Natural killer cell (primary cell): Measurements from ENCODE around the gene GNAS-AS1. TPM values are rescaled to one million over a fixed set of nuclear protein-coding genes. Genes with fewer than 3 reads are reported as not detected.

ENCODE experiments used
- ATAC-seq, 3 donors: fragments of 150-1000 bp in 2 of 3; fragments of 200-7000 bp in 1 of 3; cut with Tn5 transposase; 1 replicate in 1 of 3; 2 replicates in 2 of 3; pipeline ENCODE4 v1.10.0; 2021; ENCODE audit warnings: mild to moderate bottlenecking in 2 of 3, moderate library complexity in 2 of 3
- DNase-seq, 2 donors: peaks; one replicate each; pipeline versions ENCODE4 v3.0.0 to v3.0.0-alpha.2; 2013 to 2021; ENCODE audit warnings: mixed read lengths in 1 of 2
- H3K27ac ChIP-seq: one replicate; pipeline ENCODE4 v1.5.1; 2013; ENCODE audit warnings: mild to moderate bottlenecking, low read length
- H3K27me3 ChIP-seq: one replicate; pipeline ENCODE4 v1.6.1; 2013; ENCODE audit warnings: low read length; ENCODE audit not compliant: control insufficient read depth, insufficient read depth
- H3K36me3 ChIP-seq: one replicate; pipeline ENCODE4 v1.6.1; 2013; ENCODE audit warnings: low read length; ENCODE audit not compliant: control insufficient read depth, insufficient read depth
- H3K4me1 ChIP-seq: one replicate; pipeline ENCODE4 v1.6.1; 2013; ENCODE audit warnings: low read length; ENCODE audit not compliant: control insufficient read depth, insufficient read depth
- H3K4me3 ChIP-seq: one replicate; pipeline ENCODE4 v1.5.1; 2013; ENCODE audit warnings: low read length
- H3K9me3 ChIP-seq: one replicate; pipeline ENCODE4 v1.6.1; 2013; ENCODE audit warnings: low read length; ENCODE audit not compliant: control insufficient read depth, insufficient read depth
- H3K27ac Mint-ChIP-seq, 2 donors: one replicate each; pipeline ENCODE4 v1.8.0; 2022; ENCODE audit warnings: mild to moderate bottlenecking in 2 of 2, mixed read lengths in 2 of 2, moderate library complexity in 1 of 2
- H3K27me3 Mint-ChIP-seq, 2 donors: one replicate each; pipeline ENCODE4 v1.8.0; 2022; ENCODE audit warnings: low read depth in 2 of 2, mixed read lengths in 2 of 2
- H3K36me3 Mint-ChIP-seq: one replicate; pipeline ENCODE4 v1.8.0; 2022; ENCODE audit warnings: mixed read lengths
- H3K4me1 Mint-ChIP-seq, 2 donors: one replicate each; pipeline ENCODE4 v1.8.0; 2022; ENCODE audit warnings: mixed read lengths in 2 of 2
- H3K4me3 Mint-ChIP-seq: one replicate; pipeline ENCODE4 v1.8.0; 2022; ENCODE audit warnings: mild to moderate bottlenecking, moderate library complexity, mixed read lengths
- H3K9me3 Mint-ChIP-seq, 2 donors: one replicate each; pipeline ENCODE4 v1.8.0; 2022; ENCODE audit warnings: mixed read lengths in 2 of 2
- CTCF ChIP-seq: fragments of 200-600 bp; IDR thresholded peaks from one replicate; pipeline ENCODE4 v1.8.0; 2022; ENCODE audit warnings: antibody characterized with exemption
- WGBS: methylation state at CpG from one replicate; pipeline ENCODE4 v1.1.7; 2013; ENCODE audit warnings: missing lambda C conversion rate; ENCODE audit not compliant: insufficient coverage; 5-methylcytosine and 5-hydroxymethylcytosine counted together
- intact Hi-C: fragments of 100-400 bp; cut with micrococcal nuclease; formaldehyde crosslinking; loops from one replicate; pipeline ENCODE4 v1.14.2; 2022
- total RNA-seq, 4 donors: library from RNA; stranded (reverse); fragments of 120-200 nt in 1 of 4; gene quantifications; one replicate each; pipeline versions ENCODE4 v1.2.3 to v1.2.4, GENCODE V29; 2013 to 2022

GNAS-AS1 gene
- total RNA-seq, 3 donors from 2014 or later (not counting 1 experiment from before 2014, with no cell fraction given) = 0.60 to 0.66 TPM; not detected in 1

- DNase-seq = no peak
Measured at GRCh38 chr20:58889334-58889760, 38.6 kb upstream of the GNAS-AS1 start.

GRCh38 chr20:58888521-58889333 lies 38.0 kb upstream of the GNAS-AS1 start:
- ATAC-seq (peak; percentile 51 to 82 (median 68)), DNase-seq (peak; percentile 79 to 91)
- Histone ChIP-seq H3K9me3 (no peaks in the 10 kb centered on the region), H3K36me3 (no peaks in the 10 kb centered on the region), H3K27ac (peak overlapping the region; percentile 69), H3K27me3 (no peaks in the 10 kb centered on the region), H3K4me1 (peaks cover 11% of the 10 kb centered on the region), H3K4me3 (peak overlapping the region; percentile 86)
- Mint-ChIP-seq H3K36me3 (no peaks in the 10 kb centered on the region), H3K27me3 (no peaks in the 10 kb centered on the region), H3K4me3 (peak overlapping the region; percentile 84), H3K27ac (peak overlapping the region; percentile 80 to 90), H3K9me3 (no peaks in the 10 kb centered on the region), H3K4me1 (peaks cover 15 to 24% of the 10 kb centered on the region in 2 donors)
- no peak for TF ChIP-seq CTCF
- intact Hi-C loops = loop anchor here (1.0 kb wide), 1 partner anchor 93 kb away; the partner anchor contains the start of gene NELFCD
- WGBS = 46% methylated on average over 101 of the region's 101 CpGs

More at GRCh38 chr20:58889334-58889760, 38.6 kb upstream of the GNAS-AS1 start:
- peak overlapping the region; percentile 77 for H3K27ac ChIP-seq
- H3K4me3 ChIP-seq = peak overlapping the region; percentile 57
- no peaks in the 10 kb centered on the region for H3K27me3 Mint-ChIP-seq
- peaks cover 12% of the 10 kb centered on the region for H3K4me1 ChIP-seq
- no peaks in the 10 kb centered on the region for H3K9me3 ChIP-seq
- 39% methylated on average over 35 of the region's 35 CpGs for WGBS
- H3K36me3 ChIP-seq = no peaks in the 10 kb centered on the region
- H3K4me3 Mint-ChIP-seq = peak overlapping the region; percentile 91
- no peaks in the 10 kb centered on the region for H3K36me3 Mint-ChIP-seq
- ATAC-seq = no peak
- no peak for TF ChIP-seq CTCF
- H3K27me3 ChIP-seq = no peaks in the 10 kb centered on the region
- peaks cover 21 to 29% of the 10 kb centered on the region in 2 donors for H3K4me1 Mint-ChIP-seq
- intact Hi-C loops = loop anchor here (1.0 kb wide), 1 partner anchor 92 kb away; the partner anchor contains the start of gene NELFCD
- peak overlapping the region; percentile 80 to 90 for H3K27ac Mint-ChIP-seq
- H3K9me3 Mint-ChIP-seq = no peaks in the 10 kb centered on the region

DNA sequence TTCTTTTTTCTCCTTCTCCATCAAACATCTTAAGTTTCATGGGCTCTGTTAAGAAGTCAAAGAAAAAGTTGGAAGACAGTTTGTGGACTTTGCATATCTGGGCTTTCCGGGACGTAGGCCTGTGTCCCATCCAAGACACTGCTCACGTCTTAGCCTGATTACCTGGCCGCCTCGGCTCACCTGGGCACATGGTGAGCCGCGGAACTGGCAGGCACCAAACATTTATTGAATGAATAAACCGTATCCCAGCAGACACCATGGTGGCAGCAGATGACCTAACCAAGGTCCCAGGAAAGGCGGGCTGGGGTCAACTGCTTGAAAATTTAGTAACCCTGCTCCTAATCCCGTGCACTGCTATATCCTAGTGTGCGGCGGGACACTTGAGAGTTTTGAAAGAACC lies 37.4 kb upstream of the GNAS-AS1 start:
- no peak for ATAC-seq
- Mint-ChIP-seq H3K9me3 (no peaks in the 10 kb centered on the region), H3K4me1 (peaks cover 9 to 18% of the 10 kb centered on the region in 2 donors), H3K36me3 (no peaks in the 10 kb centered on the region), H3K27ac (peak overlapping the region; percentile 80 to 90), H3K4me3 (peak overlapping the region; percentile 84), H3K27me3 (no peaks in the 10 kb centered on the region)
- intact Hi-C loops = no loop called here
- H3K36me3 ChIP-seq = no peaks in the 10 kb centered on the region
- peak overlapping the region; percentile 86 for H3K4me3 ChIP-seq
- H3K27me3 ChIP-seq = no peaks in the 10 kb centered on the region
- peak overlapping the region; percentile 69 for H3K27ac ChIP-seq
- no peak for TF ChIP-seq CTCF
- DNase-seq = no peak
- H3K9me3 ChIP-seq = no peaks in the 10 kb centered on the region
- WGBS = 65% methylated on average over 12 of the region's 12 CpGs
- H3K4me1 ChIP-seq = peaks cover 10% of the 10 kb centered on the region
